ENCODE data around the gene ZNF57. TPM values are rescaled to one million over a fixed set of nuclear protein-coding genes. Genes with fewer than 3 reads are reported as not detected.

The ZNF57 gene
- total RNA-seq, 3 donors from 2014 or later (not counting 1 experiment from before 2014, with no cell fraction given) = 4.4 to 7.5 (median 4.7) TPM

DNA sequence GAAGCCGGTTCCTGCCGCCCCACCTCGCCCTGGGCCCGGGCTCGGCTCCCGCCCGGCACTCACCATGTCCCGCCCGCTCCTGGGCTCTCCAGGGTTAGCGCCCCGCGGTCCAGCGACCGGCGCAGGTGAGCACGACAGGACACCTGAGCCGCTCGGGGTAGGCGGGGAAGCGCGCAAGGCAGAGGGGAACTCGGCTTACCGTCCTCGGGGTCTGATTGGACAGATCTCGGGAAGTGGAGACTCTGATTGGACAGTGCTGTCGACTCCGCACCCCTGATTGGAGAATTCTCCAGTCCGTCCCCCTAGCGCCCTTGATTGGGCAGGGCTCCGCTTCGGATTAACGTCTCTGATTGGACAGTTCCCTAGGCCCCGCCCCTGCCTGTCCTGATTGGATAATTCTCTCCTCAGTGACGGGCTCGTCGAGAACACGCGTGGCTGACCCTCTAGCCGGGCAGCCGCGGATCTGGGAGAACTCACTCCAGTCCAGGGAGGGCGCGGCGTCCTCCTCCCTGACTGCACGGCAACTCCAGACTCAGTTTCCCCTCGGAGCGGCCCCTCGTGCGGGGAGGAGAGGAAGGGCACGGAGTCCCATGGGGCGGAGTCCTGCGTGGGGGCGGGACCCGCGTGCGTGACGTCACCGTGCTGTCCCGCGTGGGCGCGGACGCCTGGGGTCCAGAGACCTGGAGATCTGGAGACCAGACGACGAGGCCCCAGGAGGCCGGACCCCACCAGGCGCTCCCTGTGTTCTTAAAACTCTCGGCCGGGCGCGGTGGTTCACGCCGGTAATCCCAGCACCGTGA is 44.2 kb downstream of the ZNF57 start, which contains the start of gene ZNF77:
Gene ZNF77 (minus strand): TSS at position 197 of the 800 bp plus-strand sequence. CDS start 131 bp downstream, at position 66.
- DNase-seq = peak; percentile 99 to 100
- Histone ChIP-seq H3K4me3 (ENCODE audit: low read length) (peak within 1 kb of the TSS; percentile 99), H3K27ac (ENCODE audit: low read length) (peak within 1 kb of the TSS; percentile 97), H3K9me3 (ENCODE audit: control insufficient read depth, insufficient read depth, low read length) (no peaks in the 10 kb centered on the region), H3K36me3 (ENCODE audit: control insufficient read depth, insufficient read depth, low read length) (no peaks in the 10 kb centered on the region), H3K4me1 (ENCODE audit: control insufficient read depth, insufficient read depth, low read length) (peaks cover 23% of the 10 kb centered on the region), H3K27me3 (ENCODE audit: control insufficient read depth, insufficient read depth, low read length) (no peaks in the 10 kb centered on the region)
- H3K4me3 Mint-ChIP-seq = peak within 1 kb of the TSS; percentile 97
- no peaks in the 10 kb centered on the region for H3K9me3 Mint-ChIP-seq
- peaks cover 25 to 35% of the 10 kb centered on the region in 2 donors for H3K4me1 Mint-ChIP-seq
- peak; percentile 96 to 99 (median 96) for ATAC-seq
- intact Hi-C loops (cut with micrococcal nuclease) = loop anchor here (5.0 kb wide), 1 partner anchor 43 kb away; the partner anchor contains the start of gene ZNF57
- WGBS (ENCODE audit: insufficient coverage) = 1% methylated on average over 74 of the region's 74 CpGs
- no peaks in the 10 kb centered on the region for H3K27me3 Mint-ChIP-seq (ENCODE audit: low read depth in 2 of 2)
- peak within 1 kb of the TSS; percentile 95 to 99 for H3K27ac Mint-ChIP-seq
- TF ChIP-seq, protein P1, sequence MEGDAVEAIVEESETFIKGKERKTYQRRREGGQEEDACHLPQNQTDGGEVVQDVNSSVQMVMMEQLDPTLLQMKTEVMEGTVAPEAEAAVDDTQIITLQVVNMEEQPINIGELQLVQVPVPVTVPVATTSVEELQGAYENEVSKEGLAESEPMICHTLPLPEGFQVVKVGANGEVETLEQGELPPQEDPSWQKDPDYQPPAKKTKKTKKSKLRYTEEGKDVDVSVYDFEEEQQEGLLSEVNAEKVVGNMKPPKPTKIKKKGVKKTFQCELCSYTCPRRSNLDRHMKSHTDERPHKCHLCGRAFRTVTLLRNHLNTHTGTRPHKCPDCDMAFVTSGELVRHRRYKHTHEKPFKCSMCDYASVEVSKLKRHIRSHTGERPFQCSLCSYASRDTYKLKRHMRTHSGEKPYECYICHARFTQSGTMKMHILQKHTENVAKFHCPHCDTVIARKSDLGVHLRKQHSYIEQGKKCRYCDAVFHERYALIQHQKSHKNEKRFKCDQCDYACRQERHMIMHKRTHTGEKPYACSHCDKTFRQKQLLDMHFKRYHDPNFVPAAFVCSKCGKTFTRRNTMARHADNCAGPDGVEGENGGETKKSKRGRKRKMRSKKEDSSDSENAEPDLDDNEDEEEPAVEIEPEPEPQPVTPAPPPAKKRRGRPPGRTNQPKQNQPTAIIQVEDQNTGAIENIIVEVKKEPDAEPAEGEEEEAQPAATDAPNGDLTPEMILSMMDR (IDR thresholded peaks at IDR 0.05) = no peak
- H3K36me3 Mint-ChIP-seq = no peaks in the 10 kb centered on the region

GRCh38 chr19:2945575-2946184 is 45.0 kb downstream of the ZNF57 start:
- Histone ChIP-seq H3K4me1 (ENCODE audit: control insufficient read depth, insufficient read depth, low read length) (peaks cover 25% of the 10 kb centered on the region), H3K36me3 (ENCODE audit: control insufficient read depth, insufficient read depth, low read length) (no peaks in the 10 kb centered on the region), H3K9me3 (ENCODE audit: control insufficient read depth, insufficient read depth, low read length) (no peaks in the 10 kb centered on the region), H3K27ac (ENCODE audit: low read length) (peak overlapping the region; percentile 97), H3K27me3 (ENCODE audit: control insufficient read depth, insufficient read depth, low read length) (no peaks in the 10 kb centered on the region), H3K4me3 (ENCODE audit: low read length) (peak overlapping the region; percentile 99)
- H3K36me3 Mint-ChIP-seq = no peaks in the 10 kb centered on the region
- no peaks in the 10 kb centered on the region for H3K9me3 Mint-ChIP-seq
- intact Hi-C loops (cut with micrococcal nuclease) = loop anchor here (5.0 kb wide), 1 partner anchor 43 kb away; the partner anchor contains the start of gene ZNF57
- peak overlapping the region; percentile 97 for H3K4me3 Mint-ChIP-seq
- 57% methylated on average over 17 of the region's 17 CpGs for WGBS (ENCODE audit: insufficient coverage)
- H3K27me3 Mint-ChIP-seq (ENCODE audit: low read depth in 2 of 2) = no peaks in the 10 kb centered on the region
- ATAC-seq (no peak), DNase-seq (no peak)
- H3K27ac Mint-ChIP-seq = peak overlapping the region; percentile 95 to 99
- H3K4me1 Mint-ChIP-seq = peaks cover 33 to 42% of the 10 kb centered on the region in 2 donors
- TF ChIP-seq, protein P1 (IDR thresholded peaks at IDR 0.05) = no peak

GRCh38 chr19:2949939-2950285 is 49.2 kb downstream of the ZNF57 start:
- H3K27ac ChIP-seq (ENCODE audit: low read length) = peak overlapping the region; percentile 92
- no peak for DNase-seq
- no peaks in the 10 kb centered on the region for H3K9me3 ChIP-seq (ENCODE audit: control insufficient read depth, insufficient read depth, low read length)
- ATAC-seq = no peak
- no peaks in the 10 kb centered on the region for H3K9me3 Mint-ChIP-seq
- peaks cover 30 to 31% of the 10 kb centered on the region in 2 donors for H3K4me1 Mint-ChIP-seq
- H3K36me3 ChIP-seq (ENCODE audit: control insufficient read depth, insufficient read depth, low read length) = no peaks in the 10 kb centered on the region
- TF ChIP-seq, protein P1 (IDR thresholded peaks at IDR 0.05) = no peak
- peak overlapping the region; percentile 97 to 99 for H3K27ac Mint-ChIP-seq
- peaks cover 22% of the 10 kb centered on the region for H3K4me1 ChIP-seq (ENCODE audit: control insufficient read depth, insufficient read depth, low read length)
- H3K4me3 ChIP-seq (ENCODE audit: low read length) = peak overlapping the region; percentile 68
- WGBS (ENCODE audit: insufficient coverage) = 2% methylated on average over 11 of the region's 11 CpGs
- intact Hi-C loops (cut with micrococcal nuclease) = loop anchor here (5.0 to 10.0 kb wide), 3 partner anchors 48 to 262 kb away; partner anchors contain the start of genes NCLN and ZNF57
- no peaks in the 10 kb centered on the region for H3K36me3 Mint-ChIP-seq
- H3K27me3 Mint-ChIP-seq (ENCODE audit: low read depth in 2 of 2) = no peaks in the 10 kb centered on the region
- H3K4me3 Mint-ChIP-seq = peak overlapping the region; percentile 95
- H3K27me3 ChIP-seq (ENCODE audit: control insufficient read depth, insufficient read depth, low read length) = no peaks in the 10 kb centered on the region

All from natural killer cell (primary cell).